Endodermal cell (in vitro differentiated cells): ENCODE data around the gene WFDC2. TPM values are rescaled to one million over a fixed set of nuclear protein-coding genes. Genes with fewer than 3 reads are reported as not detected.

Source experiments
- DNase-seq: peaks from one replicate; pipeline ENCODE4 v3.0.0-alpha.2; 2017
- H3K27ac ChIP-seq: 2 replicates; pipeline ENCODE4 v1.5.1; 2013; ENCODE audit warnings: mild to moderate bottlenecking, low read depth, low read length, moderate library complexity
- H3K27me3 ChIP-seq: 2 replicates; pipeline ENCODE4 v1.6.1; 2013; ENCODE audit warnings: mild to moderate bottlenecking, low read length, moderate library complexity; ENCODE audit not compliant: insufficient read depth, control insufficient read depth, poor library complexity, severe bottlenecking
- H3K36me3 ChIP-seq: 2 replicates; pipeline ENCODE4 v1.7.0; 2013; ENCODE audit warnings: mild to moderate bottlenecking, low read length, moderate library complexity; ENCODE audit not compliant: control insufficient read depth, insufficient read depth
- H3K4me1 ChIP-seq: one replicate; pipeline ENCODE4 v1.7.0; 2013; ENCODE audit warnings: low read length; ENCODE audit not compliant: control insufficient read depth, insufficient read depth
- H3K4me3 ChIP-seq: 2 replicates; pipeline ENCODE4 v1.5.1; 2013; ENCODE audit warnings: mild to moderate bottlenecking, low read length, moderate library complexity
- H3K9ac ChIP-seq: 2 replicates; pipeline ENCODE4 v1.6.1; 2013; ENCODE audit warnings: mild to moderate bottlenecking, low read length, moderate library complexity; ENCODE audit not compliant: poor library complexity, severe bottlenecking; ENCODE audit errors: extremely low read depth
- H3K9me3 ChIP-seq: 2 replicates; pipeline ENCODE4 v1.6.1; 2013; ENCODE audit warnings: mild to moderate bottlenecking, low read length, moderate library complexity; ENCODE audit not compliant: control insufficient read depth
- H3K27ac Mint-ChIP-seq: 2 replicates; pipeline ENCODE4 v1.8.0; 2020; ENCODE audit warnings: mixed read lengths
- H3K27me3 Mint-ChIP-seq: 2 replicates; pipeline ENCODE4 v1.8.0; 2021; ENCODE audit warnings: mild to moderate bottlenecking, mixed read lengths; ENCODE audit not compliant: insufficient read depth
- H3K36me3 Mint-ChIP-seq: 2 replicates; pipeline ENCODE4 v1.8.0; 2020; ENCODE audit warnings: low read depth, mixed read lengths
- H3K4me1 Mint-ChIP-seq: 2 replicates; pipeline ENCODE4 v1.8.0; 2020; ENCODE audit warnings: mixed read lengths
- H3K4me3 Mint-ChIP-seq: 2 replicates; pipeline ENCODE4 v1.8.0; 2020; ENCODE audit warnings: mild to moderate bottlenecking, moderate library complexity, mixed read lengths
- H3K9me3 Mint-ChIP-seq: 2 replicates; pipeline ENCODE4 v1.8.0; 2020; ENCODE audit warnings: mild to moderate bottlenecking, mixed read lengths
- WGBS, 2 experiments: methylation state at CpG; one replicate each; pipeline versions ENCODE4 v1.1.5 to v1.1.7; 2013; ENCODE audit warnings: missing lambda C conversion rate in 2 of 2, mixed read lengths in 1 of 2; ENCODE audit not compliant: insufficient coverage in 1 of 2, insufficient read length in 1 of 2; 5-methylcytosine and 5-hydroxymethylcytosine counted together
- total RNA-seq, 2 donors: library from RNA; stranded (reverse); fragmentation: NEBNext Ultra II Directional in 1 of 2; extraction: Animal tissue kit (Norgen Biotek cat#: 25700) in 1 of 2; gene quantifications; 2 replicates in 1 of 2; 3 replicates in 1 of 2; pipeline ENCODE4 v1.2.1, GENCODE V29; 2021
- TF ChIP-seq, protein P1 (sequence below): fragments of 200-600 bp; sonication (generic); conservative IDR thresholded peaks from 2 replicates; pipeline ENCODE4 v1.5.0; 2021; ENCODE audit warnings: antibody characterized with exemption, mild to moderate bottlenecking

WFDC2 gene
- total RNA-seq, 2 donors from 2014 or later = 304 to 580 TPM

DNA sequence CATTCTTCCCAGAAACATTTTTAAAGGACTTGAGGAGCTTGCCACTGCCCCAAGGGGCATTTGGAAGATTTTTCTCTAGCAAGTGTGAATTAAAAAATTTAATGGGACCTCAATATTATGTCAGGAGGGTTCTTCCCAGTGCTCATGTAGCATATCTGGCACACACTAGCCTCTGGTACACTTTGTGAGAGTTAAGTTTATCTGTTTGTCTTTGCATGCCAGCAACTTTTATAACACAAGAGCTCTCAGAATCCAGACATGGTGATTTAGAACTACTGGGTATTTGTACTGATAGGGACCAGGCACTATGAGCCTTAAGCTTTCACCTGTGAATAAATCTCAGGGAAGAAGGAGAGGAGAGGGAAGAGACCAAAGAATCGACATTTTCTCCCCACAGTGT, 33.0 kb downstream of the WFDC2 start:
- no peak overlapping the region for H3K4me3 ChIP-seq
- H3K27me3 ChIP-seq = peaks cover 81% of the 10 kb centered on the region
- H3K36me3 Mint-ChIP-seq = peaks cover 3% of the 10 kb centered on the region
- H3K9me3 Mint-ChIP-seq = peaks cover 7% of the 10 kb centered on the region
- TF ChIP-seq, protein P1, sequence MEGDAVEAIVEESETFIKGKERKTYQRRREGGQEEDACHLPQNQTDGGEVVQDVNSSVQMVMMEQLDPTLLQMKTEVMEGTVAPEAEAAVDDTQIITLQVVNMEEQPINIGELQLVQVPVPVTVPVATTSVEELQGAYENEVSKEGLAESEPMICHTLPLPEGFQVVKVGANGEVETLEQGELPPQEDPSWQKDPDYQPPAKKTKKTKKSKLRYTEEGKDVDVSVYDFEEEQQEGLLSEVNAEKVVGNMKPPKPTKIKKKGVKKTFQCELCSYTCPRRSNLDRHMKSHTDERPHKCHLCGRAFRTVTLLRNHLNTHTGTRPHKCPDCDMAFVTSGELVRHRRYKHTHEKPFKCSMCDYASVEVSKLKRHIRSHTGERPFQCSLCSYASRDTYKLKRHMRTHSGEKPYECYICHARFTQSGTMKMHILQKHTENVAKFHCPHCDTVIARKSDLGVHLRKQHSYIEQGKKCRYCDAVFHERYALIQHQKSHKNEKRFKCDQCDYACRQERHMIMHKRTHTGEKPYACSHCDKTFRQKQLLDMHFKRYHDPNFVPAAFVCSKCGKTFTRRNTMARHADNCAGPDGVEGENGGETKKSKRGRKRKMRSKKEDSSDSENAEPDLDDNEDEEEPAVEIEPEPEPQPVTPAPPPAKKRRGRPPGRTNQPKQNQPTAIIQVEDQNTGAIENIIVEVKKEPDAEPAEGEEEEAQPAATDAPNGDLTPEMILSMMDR = no peak
- WGBS, 2 experiments = 88 to 95% methylated on average over 1 of the region's 1 CpG
- peaks cover 3% of the 10 kb centered on the region for H3K4me1 ChIP-seq
- H3K36me3 ChIP-seq = no peaks in the 10 kb centered on the region
- peaks cover 68% of the 10 kb centered on the region for H3K27me3 Mint-ChIP-seq
- peaks cover 6% of the 10 kb centered on the region for H3K9me3 ChIP-seq
- no peak overlapping the region for H3K4me3 Mint-ChIP-seq
- H3K4me1 Mint-ChIP-seq = peaks cover 13% of the 10 kb centered on the region
- DNase-seq = no peak
- H3K9ac ChIP-seq = no peak overlapping the region
- no peak overlapping the region for H3K27ac ChIP-seq
- no peak overlapping the region for H3K27ac Mint-ChIP-seq

DNA sequence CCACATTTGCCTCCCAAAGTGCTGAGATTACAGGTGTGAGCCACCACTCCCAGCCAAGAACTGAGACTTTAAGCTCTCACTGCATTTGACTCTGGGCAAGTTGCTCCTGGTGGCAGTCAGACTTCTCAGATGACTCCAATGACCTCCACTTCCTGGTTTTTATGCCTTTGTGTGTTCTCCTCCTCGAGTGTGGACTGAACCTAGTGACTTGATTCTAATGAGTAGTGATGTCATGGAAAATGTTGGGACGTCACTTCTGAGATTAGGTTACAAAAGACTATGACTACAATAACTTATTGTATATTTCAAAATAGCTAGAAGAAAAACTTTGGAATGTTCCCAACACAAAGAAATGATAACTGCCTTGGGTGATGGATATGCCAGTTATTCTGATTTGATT, 33.9 kb downstream of the WFDC2 start:
- 40 to 100% methylated on average over 1 of the region's 2 CpGs for WGBS, 2 experiments
- TF ChIP-seq, protein P1 = no peak
- H3K27me3 ChIP-seq = peaks cover 89% of the 10 kb centered on the region

DNA sequence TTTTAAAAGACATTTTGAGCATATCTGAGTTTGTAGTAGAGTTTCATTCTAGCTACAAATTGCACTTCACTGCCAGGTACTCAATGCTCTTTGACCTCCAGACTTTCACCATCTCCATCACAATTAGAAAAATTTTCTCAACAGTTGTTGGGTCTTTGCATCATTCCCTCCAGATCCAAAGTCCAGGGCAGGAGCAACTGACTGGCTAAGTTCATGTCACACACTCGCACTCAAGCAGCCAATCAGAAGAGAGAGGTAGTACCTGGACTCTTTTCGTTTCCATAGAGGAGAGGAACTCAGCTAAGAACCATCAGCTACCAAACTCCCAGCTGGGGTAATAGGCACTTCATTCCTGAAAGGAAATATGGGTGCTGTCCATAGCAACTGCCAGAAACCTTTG, 36.8 kb downstream of the WFDC2 start:
- H3K27ac Mint-ChIP-seq = no peak overlapping the region
- peaks cover 7% of the 10 kb centered on the region for H3K36me3 Mint-ChIP-seq
- peaks cover 23% of the 10 kb centered on the region for H3K9me3 Mint-ChIP-seq

More for the DNA sequence above, 33.9 kb downstream of the WFDC2 start:
- peaks cover 76% of the 10 kb centered on the region for H3K27me3 Mint-ChIP-seq
- Histone ChIP-seq H3K4me1 (no peaks in the 10 kb centered on the region), H3K27ac (no peak overlapping the region), H3K9me3 (peaks cover 14% of the 10 kb centered on the region), H3K9ac (no peak overlapping the region), H3K4me3 (no peak overlapping the region), H3K36me3 (no peaks in the 10 kb centered on the region)
- H3K36me3 Mint-ChIP-seq = peaks cover 5% of the 10 kb centered on the region
- peaks cover 15% of the 10 kb centered on the region for H3K9me3 Mint-ChIP-seq
- no peak overlapping the region for H3K27ac Mint-ChIP-seq
- H3K4me3 Mint-ChIP-seq = no peak overlapping the region
- DNase-seq = no peak
- H3K4me1 Mint-ChIP-seq = peaks cover 7% of the 10 kb centered on the region

More for the DNA sequence above, 36.8 kb downstream of the WFDC2 start:
- WGBS, 2 experiments = 83 to 93% methylated on average over 2 of the region's 2 CpGs
- TF ChIP-seq, protein P1 = no peak
- Histone ChIP-seq H3K9ac (no peak overlapping the region), H3K4me3 (no peak overlapping the region), H3K4me1 (peaks cover 7% of the 10 kb centered on the region), H3K9me3 (peaks cover 20% of the 10 kb centered on the region), H3K27ac (no peak overlapping the region), H3K36me3 (no peaks in the 10 kb centered on the region), H3K27me3 (peaks cover 86% of the 10 kb centered on the region)
- H3K4me3 Mint-ChIP-seq = no peak overlapping the region
- peaks cover 78% of the 10 kb centered on the region for H3K27me3 Mint-ChIP-seq
- peaks cover 21% of the 10 kb centered on the region for H3K4me1 Mint-ChIP-seq
- DNase-seq = no peak
